GM21367 (cell line): Measurements from ENCODE around the gene SLC25A1.
"Not testable (repeated sequence)": the region's sequence is repeated elsewhere in the genome, so short reads cannot be mapped to it uniquely, and the experiment has no call there.

Source experiments
- ATAC-seq: cut with Tn5 transposase; IDR thresholded peaks from one replicate; pipeline ENCODE4 v1.9.1; 2021; ENCODE audit not compliant: unreplicated experiment

Gene SLC25A1

DNA sequence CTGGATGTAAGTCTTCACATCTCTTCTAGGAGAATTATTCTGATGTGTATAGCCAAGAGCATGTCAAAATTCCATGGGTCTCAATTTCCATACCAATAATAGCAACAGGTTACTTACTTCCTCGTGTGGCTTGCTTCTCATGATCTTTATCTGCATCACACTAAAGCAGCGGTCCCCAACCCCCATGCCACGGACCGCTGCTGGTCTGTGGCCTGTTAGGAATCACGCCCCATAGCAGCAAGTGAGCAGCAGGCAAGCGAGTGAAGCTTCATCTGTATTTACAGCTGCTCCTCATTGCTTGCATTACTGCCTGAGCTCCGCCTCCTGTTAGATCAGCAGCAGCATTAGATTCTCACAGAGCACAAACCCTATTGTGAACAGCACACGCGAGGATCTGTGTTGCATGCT lies 28.9 kb upstream of the SLC25A1 start:
- no peak for ATAC-seq

DNA sequence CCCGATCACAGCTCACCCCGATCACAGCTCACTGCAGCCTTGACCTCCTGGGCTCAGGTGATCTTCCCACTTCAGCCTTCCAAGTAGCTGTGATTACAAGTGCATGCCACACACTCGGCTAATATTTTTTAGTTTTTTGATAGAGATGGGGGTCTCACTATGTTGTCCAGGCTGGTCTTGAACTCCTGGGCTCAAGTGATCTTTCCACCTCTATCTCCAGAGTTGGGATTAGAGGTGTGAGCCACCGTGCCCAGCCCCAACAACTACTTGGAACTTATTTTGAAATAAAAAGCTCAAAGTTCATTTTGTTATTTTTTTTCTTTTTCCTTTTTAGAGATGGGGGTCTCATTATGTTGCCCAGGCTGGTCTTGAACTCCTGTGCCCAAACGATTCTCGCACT lies 27.8 kb upstream of the SLC25A1 start:
- no peak for ATAC-seq

DNA sequence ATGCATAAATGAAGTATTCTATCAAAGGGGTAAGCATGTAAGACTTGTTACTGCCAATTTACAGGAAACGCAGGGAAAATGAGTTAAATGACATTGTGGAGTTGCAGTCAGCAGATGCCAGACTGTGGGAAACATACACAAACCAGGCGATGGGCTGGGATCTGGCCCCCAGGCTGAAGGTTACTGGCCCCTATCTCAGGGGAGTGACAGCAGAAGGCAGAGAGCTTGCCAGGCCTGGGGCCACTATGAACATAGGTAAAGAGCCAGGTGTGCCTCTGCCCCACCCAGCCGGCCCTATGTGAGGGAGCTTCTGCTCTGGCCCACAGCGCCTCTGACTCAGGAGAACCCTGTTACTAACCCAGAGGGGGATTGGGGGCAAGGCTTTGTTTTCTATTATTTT lies 26.1 kb upstream of the SLC25A1 start:
- ATAC-seq: no peak

DNA sequence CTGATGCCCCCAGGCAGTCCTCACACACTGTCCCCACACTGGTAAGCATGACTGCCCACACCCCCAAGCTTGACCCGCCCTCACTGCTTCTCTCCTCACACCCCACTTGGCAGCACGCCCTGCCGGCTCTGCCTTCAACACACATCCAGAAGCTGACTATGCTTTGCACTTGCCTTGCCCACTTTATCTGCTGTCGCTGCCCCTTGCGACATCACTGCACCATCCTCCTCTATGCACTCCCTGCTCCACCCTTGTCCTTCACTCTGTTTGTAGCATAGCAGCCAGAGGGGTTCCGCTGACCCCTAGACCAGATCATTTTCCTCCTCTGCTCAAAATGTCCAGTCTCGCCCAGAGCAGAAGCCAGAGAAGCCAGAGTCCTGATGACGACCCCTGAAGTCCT lies 25.3 kb upstream of the SLC25A1 start:
- ATAC-seq: no peak

DNA sequence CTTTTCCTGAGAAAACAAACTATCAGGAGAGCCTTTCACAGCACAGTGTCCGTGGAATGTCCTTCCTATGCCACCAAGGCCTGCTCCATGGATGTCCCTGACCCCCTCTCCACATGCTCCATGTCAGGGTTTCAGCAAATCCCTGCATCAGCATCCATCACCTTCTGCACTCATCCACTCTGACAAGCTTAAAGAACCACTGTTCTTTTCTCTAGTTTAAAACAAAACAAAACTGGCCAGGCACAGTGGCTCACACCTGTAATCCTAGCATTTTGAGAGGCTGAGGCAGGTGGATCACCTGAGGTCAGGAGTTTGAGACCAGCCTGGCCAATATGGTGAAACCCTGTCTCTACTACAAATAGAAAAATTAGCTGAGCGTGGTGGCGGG lies 24.3 kb upstream of the SLC25A1 start:
- ATAC-seq: not testable (repeated sequence)

DNA sequence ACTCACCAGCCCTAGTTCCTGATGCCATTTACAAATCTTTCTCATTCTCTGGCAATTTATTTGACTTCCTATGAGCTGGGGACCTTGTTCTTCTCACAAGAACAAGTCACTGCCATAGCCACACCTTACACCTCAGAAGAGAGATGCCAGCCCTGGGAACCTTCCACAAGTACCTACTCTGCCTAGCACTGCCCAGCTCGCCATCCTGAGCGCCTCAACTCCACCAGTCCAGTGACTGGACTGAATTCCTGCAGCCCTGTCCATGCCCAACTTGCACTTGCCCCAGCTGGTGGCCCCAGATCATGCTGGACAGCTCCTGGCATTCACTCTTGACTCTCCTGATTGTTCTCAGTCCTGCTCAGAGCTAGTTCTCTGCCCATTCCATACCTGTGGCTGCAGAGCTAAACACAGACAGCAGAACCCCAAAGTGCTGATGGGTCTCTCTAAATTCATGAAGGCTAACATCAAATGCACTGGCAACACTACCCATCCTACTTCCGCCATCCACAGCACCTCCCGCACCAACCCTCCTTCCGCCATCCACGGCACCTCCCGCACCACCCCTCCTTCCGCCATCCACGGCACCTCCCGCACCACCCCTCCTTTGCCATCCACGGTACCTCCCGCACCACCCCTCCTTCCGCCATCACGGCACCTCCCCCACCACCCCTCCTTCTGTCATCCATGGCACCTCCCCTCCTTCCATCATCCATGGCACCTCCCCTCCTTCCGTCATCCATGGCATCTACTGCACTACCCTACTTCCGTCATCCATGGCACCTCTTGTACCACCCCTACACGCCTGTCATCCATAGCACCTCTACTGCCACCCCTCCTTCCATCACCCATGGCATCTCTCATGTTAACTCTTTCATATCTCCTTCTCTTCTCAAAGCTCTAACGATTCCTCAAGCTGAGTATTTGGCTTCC lies 23.6 kb upstream of the SLC25A1 start:
- no peak for ATAC-seq

DNA sequence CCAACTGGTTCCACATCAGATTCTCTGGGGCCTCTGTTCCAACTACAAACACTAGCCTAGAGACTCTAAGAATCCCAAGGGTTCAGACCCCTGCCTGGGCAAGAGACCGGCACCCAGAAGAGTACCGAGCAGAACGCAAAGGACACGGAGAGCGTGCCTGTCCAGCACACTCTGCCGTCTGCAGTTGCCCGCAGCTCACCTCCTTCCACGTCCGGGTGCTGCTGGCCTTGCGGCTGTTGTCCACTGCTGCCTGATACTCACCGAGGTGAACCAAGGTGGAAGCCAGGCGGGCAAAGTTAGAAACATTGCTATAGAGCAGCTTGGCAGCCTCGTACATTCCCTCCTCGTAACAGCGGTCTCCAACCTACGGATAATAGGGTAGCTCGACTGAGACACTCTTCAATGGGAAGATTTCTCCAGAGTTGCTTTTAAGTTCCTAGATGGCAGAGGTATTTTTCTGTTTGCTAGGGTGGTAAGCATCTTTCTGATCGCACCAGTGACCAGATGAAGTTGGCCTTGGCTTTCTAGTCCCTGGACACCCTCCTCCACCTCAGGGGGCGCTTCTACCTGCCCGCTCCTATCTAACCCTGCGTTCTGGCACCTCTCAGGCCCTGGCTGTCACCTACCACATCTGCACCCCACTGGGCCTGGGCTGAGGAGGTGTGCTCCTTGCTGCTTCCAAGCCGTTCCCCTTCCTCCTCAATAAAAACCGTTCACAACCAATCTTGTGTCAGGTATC lies 22.8 kb upstream of the SLC25A1 start:
- ATAC-seq: no peak

DNA sequence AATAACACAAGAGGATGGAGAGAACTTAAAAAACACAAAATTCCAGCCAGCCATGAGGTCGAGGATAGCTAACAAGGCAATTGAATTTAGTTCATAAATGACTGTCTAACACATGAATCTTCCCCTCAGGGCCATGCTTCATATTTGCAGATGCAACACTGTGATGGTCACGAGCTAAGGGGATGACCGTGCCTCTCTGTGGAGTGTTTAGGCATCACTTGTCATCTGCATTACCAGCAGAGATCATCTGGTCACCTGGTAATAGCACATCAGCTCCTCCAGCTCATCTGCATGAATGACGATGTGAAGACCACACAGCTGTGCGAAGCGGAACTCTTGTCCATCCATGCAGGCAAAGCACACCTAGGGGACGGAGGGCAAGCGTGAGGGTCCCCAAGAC lies 20.9 kb upstream of the SLC25A1 start:
- no peak for ATAC-seq

DNA sequence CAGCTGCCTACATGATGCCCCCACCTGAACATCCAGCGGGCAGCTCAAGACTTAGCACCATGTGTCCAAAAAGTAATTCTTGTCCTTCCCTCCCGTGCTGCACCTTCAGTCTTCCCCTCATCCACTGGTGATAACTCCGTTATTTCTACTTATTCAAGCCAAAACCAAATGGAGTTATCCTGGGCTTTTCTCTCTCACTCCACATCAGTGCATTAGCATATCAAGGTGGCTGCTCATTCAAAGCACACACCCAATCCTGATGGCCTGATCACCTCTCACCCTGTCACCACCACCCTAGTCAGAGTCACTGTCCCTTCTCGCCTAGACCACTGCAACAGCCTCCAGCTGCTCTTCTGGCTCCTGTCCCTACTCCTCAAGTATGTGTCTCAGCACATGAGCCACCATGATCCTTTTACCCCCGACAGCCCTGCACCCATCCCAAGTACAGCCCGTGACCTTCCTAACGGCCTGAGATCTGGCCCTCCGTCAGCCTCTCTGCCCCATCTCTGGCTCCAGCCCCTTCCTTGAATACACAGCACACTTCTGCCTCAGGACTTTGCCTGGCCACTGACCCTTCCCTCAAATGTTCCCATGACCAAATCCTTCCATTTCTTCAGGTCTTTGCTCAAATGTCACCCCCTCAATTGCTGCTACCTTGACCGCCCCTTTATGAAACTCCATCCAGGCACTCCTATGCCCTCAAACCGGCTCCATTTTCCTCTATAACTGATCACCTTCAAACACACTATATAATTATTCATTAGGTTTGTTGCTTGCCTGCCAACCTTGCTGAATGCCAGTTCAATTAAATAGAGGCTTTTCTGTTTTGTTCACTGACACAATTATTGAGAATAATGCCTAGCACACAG lies 19.7 kb upstream of the SLC25A1 start:
- ATAC-seq: no peak

DNA sequence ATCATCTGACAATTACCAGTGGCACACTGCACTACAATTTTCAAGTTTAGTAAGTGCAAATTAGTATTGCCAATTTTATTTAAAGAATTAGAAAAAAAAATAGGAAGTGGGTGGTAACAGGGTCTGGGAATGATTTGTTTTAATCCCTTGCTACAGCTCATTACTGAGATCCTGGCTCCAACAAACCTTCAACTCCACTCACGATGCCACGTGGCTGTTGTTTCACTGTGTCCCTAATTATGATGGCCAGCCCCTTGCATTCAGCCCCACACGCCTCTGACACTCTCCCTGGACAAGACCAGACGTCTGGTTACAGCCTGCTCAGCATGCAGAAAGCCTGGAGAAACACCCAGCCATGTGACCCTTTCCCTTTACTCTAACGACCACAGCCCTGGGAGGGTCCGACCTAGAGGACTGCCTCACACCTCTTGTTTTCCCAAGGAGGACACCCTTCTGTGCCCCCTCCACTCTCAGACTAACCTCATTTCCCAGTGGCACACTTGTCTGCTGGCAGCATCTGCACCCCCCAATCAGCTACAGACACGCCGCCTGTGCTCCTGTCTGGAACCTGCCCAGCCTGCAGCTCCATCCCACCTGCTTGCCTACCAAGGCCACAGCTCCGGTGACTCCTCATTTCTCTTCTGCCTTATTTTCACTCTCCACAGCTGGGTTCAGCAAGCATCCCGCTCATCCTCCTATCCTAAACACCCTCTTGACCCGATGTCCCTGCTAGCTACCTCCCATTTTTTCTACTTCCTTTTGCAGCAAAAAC lies 18.5 kb upstream of the SLC25A1 start:
- ATAC-seq: no peak

DNA sequence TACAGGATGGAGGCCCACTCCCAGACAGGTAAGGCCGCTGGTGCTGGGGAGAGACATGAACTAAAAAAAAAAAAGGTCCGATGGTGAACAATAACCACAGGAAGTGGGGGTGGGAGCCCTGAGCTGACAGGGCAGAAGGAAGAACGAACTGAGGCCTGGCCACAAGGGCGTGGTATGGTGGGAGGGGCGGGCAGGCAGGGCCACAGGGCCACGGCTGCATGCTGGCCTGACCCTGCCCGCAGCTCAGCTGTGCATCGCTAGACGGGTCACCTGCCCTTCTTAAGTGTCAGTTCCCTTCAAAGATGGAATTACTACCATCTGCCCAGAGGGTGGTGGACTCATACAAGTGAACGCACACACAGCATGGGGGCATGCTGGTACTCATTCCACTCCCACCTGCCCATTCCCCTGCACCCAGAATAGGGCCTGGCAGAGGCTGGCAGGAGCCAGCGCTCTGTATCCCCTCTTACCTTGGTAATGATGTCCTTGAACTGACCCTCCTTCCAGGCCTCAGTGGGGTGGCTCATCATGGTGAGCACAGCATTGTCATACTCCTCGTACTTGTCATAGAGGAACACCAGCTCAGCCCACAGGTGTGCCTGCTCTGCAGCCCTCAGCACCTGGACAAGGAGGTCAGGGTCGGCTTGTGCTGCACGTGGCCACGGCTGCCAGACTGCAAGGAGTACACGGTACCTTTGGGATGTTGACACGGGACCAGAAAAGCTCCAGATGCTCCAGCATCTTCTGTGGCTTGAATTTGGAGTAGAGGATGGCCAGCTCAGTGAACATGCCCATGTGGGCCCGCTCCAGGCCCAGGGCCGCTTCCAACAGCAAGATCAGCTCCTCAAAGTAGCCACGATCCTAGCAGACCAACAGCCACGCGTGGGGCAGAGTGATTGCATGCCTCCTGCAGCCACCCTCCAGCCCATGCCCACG lies 17.5 kb upstream of the SLC25A1 start:
- no peak for ATAC-seq

DNA sequence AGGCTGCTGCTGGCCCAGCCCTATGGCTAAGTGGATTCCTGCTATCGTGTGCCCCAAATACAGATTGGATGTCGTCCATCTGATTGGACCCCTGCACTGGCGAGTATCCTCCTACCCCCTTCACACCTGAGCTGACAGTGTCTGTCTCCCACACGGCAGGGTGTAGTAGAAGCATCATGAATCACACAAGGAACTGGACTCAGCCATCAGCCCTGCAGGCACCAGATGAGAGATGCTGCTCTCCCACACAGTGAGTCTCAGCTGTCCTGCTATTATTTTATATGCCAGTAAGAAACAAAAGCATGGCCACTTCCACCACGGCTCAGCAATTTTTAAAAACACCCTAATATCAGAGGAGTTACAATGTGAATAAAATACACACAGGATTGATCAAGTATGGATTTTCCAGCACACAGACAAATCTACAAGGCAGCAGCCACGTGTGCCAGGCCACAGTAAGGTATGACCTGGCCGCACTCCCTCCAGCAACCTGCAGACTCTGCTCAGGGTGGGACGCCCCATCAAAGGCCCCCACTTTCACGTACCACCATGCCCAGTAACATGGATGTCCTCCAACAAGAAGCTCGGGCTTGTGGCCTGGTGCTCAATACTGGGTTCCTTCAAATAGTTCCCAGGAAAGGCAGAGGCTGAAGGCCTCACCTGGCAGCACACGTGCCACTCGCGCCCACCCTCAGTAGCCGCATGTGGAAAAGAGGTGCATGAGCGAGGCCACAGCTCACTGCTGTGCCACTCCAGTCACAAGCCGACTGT lies 16.4 kb upstream of the SLC25A1 start:
- no peak for ATAC-seq

DNA sequence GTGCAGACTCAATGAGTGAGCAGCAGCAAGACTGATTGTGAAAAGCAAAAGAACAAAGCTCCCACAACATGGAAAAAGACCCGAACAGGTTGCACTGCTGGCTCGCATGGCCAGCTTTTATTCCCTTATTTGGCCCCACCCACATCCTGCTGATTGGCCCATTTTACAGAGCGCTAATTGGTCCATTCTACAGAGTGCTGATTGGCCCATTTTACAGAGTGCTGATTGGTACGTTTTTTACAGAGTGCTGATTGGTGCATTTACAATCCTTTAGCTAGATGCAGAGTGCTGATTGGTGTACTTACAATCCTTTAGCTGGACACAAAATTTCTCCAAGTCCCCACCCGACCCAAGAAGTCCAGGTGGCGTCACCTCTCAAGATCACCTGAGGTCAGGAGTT lies 15.3 kb upstream of the SLC25A1 start:
- no peak for ATAC-seq

DNA sequence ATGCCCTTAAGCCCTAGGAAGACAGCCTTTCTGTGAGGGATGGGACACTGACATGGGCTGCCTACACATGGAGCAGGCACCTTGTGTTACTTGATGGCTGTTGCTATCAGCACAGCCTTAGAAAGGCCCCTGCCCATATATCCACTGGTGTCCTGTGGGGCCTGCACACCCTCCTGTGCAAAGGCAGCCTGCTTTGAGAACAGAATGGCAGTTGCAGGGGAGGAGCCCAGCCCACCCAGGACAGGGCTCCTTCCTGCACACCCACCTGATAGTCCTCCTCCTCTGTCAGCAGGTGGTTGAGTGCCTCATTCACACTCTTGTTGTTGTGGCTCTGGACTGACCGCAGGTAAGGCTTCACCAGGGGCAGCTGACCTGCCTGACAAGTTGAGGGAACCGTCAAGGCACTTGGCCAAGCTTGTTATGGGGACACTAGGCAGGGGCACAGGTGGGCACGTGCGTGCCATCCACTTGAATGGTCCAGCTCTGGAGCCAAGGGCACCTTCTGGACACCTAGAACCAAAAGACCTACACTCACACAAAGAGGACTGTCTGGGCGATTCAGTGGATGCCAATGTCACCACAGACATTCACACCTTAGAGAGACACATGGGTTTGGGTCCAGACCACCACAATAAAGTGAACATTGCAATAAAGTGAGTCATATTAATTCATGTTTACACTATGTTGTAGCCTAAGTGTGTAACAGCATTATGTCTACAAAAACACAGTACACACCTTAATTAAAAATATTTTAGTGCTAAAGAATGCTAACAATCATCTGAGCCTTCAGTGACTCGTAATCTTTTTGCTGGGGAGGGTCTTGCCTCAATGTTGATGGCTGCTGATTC lies 9.4 kb upstream of the SLC25A1 start:
- no peak for ATAC-seq

DNA sequence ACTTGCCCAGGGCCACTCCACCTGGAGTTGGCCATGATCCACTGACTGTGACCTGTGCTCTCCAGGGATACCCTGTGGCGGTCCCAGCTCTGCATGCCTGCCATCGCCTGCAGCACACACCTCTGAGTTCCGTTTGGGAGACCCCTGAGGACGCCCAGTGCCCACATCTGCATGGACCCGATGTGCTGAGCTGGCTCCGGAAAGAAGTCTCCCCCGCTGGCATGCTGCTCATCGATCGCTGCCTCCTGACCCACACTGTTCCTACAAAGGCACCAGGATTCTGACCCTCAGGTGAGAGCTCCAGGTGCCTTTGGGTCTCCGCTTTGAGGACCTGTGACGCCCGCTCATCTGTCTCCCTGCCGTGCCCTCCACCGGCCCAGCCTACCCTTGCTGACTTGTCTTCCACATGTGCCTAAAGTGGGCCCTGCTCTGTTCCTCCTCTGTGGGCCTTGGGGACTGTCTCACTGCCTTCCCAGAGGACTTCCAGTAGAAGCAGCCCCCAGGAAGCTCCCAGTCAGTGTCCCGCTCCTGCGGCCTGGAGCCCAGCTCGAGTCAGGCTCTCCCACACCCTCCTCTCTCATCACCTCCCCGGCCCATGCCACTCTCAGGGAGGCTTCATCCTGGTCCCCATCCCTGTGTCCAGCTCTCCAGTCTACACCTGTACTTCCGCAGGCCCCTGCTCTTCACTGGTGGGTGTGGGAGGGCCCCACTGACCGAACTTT lies 5.9 kb upstream of the SLC25A1 start:
- no peak for ATAC-seq

DNA sequence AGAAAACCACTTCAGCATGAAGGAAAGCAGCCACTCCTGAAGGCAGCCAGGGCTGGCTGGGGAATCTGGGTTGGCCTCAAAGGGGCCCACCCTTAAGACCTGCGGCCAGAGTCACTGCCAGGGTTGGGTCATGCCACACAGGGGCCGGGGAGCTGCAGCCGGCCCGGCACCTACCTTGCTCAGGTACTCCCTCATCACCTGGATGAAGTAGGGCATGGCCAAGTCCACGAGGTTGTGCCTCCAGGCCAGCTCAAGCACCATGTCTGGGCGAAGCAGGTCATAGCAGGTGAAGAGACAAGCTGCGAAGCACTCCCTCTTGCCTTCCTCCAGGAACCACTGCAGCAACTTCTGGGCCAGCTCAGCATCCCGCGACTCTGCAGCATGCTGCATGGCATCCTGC lies 4.7 kb upstream of the SLC25A1 start:
- no peak for ATAC-seq

DNA sequence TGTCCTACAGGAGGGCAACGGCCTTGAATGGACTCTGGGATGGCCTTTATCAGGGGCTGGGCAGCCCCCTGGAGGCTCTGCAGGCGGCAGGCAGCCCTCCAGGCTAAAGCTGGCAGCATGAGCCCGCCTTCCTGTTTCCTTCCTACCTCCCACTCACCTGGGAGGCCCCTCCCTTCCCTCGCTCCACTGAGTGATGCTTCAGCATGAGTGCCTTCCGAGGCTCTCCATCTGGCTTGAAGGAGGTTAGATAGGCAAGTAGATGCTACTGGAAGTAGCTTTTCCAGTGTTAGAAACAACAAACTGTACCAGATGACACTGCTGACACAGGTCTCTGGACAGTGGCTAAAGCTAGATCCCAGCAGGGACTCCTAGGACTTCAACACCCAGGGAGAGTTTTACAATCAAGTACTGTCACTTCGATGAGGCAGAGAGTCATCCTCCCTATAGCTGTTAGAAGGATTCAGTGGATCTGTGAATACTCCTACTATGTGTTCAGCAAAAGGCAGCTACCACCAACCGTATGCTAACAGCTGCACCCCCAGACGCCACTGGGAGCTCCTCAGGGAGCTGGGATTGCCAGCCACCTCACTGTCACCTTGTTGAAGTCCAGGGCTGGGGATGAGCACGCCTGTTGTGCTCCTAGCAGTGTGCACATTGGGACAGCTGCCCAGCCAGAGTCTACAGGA lies 4.1 kb upstream of the SLC25A1 start:
- no peak for ATAC-seq
